Measurements from ENCODE around the gene KIF13A.
"Not testable (repeated sequence)": the region's sequence is repeated elsewhere in the genome, so short reads cannot be mapped to it uniquely, and the experiment has no call there.

Gene KIF13A

DNA sequence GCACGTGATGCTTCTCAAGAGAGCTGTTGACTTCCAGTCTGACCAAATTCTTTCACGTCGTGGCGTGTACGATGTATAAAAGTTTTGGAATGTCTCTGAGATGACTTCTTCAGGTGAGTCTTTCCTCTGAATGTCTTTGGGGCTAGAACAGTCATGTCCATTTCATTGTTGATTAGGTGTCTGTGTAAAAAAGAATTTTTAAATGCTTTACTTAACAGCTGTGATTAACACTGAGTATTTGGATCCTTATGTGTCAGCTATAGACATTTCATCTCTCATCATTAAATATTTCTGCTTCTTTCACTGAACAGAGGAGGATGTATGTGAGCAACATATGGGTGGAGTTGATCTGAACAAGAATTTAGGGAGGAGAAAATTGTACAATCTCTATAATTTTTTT lies 29.3 kb upstream of the KIF13A start:
- TF ChIP-seq, protein P1, sequence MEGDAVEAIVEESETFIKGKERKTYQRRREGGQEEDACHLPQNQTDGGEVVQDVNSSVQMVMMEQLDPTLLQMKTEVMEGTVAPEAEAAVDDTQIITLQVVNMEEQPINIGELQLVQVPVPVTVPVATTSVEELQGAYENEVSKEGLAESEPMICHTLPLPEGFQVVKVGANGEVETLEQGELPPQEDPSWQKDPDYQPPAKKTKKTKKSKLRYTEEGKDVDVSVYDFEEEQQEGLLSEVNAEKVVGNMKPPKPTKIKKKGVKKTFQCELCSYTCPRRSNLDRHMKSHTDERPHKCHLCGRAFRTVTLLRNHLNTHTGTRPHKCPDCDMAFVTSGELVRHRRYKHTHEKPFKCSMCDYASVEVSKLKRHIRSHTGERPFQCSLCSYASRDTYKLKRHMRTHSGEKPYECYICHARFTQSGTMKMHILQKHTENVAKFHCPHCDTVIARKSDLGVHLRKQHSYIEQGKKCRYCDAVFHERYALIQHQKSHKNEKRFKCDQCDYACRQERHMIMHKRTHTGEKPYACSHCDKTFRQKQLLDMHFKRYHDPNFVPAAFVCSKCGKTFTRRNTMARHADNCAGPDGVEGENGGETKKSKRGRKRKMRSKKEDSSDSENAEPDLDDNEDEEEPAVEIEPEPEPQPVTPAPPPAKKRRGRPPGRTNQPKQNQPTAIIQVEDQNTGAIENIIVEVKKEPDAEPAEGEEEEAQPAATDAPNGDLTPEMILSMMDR (conservative IDR thresholded peaks at IDR 0.05; ENCODE audit: low read depth, low read length), result no peak
- no peak for DNase-seq (ENCODE audit: low read depth)
- H3K4me3 ChIP-seq (ENCODE audit: low read length), result no peak overlapping the region

DNA sequence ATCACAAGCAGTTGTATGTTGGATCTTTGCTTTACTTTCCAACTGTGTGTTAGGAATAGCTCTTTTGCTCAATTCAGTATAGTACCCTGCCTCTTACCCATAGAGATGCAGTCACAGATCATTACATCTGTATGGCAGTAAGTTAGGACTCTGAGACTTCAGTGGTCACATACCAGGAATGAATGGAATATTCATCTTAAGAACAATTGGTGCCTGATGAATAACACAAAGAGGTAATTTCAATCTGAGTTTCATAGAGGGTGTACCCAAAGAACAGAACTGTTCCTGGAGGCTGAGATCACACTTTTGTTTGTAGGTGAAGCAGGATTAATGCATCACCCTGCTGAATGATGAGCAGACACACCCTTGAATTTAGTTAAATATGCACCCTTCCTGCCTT lies 28.7 kb upstream of the KIF13A start:
- TF ChIP-seq, protein P1 (conservative IDR thresholded peaks at IDR 0.05; ENCODE audit: low read depth, low read length), result no peak
- no peak overlapping the region for H3K4me3 ChIP-seq (ENCODE audit: low read length)
- DNase-seq (ENCODE audit: low read depth), result no peak

DNA sequence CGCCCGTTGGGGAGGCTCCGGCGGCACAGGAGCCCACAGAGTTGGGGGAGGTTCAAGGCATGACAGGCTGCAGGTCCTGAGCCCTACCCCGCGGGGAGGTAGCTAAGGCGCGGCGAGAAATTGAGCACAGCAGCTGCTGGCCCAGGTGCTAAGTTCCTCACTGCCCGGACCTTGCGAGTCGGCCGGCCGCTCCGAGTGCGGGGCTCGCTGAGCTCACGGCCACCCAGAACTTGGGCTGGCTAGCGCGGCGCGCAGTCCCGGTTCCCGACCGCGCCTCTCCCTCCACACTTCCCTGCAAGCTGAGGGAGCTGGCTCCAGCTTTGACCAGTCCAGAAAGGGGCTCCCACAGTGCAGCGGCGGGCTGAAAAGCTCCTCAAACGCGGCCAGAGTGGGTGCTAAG lies 23.9 kb upstream of the KIF13A start:
- DNase-seq (ENCODE audit: low read depth), result no peak
- TF ChIP-seq, protein P1 (conservative IDR thresholded peaks at IDR 0.05; ENCODE audit: low read depth, low read length), result no peak
- H3K4me3 ChIP-seq (ENCODE audit: low read length), result no peak overlapping the region

DNA sequence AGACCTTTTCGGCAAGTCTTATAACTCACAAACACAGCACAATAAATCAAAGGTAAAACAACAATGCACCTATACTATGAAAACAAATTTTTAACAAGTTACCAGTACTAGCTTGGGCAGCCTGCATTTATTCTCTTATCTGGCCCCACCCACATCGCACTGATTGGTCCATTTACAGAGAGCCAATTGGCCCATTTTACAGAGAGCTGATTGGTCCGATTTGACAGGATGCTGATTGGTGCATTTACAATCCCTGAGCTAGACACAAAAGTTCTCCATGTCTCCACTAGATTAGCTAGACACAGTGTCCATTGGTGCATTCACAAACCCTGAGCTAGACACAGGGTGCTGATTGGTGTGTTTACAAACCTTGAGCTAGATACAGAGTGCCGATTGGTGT lies 23.1 kb upstream of the KIF13A start:
- not testable (repeated sequence) for DNase-seq (ENCODE audit: low read depth); H3K4me3 ChIP-seq (ENCODE audit: low read length)

DNA sequence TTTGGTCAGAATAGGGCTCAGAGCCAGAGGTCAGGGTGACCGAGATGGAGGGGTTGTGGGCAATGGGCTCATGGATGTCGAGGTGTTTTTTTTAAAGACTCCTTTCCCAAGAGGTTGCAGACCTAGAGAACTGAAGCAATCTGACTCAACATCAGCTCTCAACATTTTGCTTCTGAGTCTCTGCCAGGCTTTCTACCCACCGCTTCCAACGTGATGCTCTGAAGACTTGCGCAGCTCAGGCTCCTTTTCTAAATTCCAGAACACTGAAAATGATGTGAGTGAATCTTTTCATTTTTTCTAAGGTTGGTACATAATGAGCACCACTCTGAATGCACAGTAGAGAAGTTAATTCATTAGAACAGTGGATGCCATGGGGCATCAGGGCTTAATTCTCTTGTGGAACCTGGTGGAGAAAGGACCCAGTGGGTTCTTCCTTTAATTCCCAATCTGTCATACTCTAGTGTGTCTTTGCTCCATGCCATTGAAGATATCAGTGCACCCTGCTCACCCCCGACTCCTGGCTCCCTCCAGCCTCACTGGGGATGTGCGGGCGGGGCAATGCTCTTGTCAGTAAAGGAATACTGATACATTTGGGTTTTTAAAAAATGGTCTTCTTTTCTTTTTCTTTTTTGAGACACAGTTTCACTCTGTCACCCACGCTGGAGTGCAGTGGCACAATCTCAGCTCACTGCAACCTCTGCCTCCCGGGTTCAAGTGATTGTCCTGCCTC lies 17.0 kb upstream of the KIF13A start:
- TF ChIP-seq, protein P1 (conservative IDR thresholded peaks at IDR 0.05; ENCODE audit: low read depth, low read length), result no peak
- no peak overlapping the region for H3K4me3 ChIP-seq (ENCODE audit: low read length)
- DNase-seq (ENCODE audit: low read depth), result no peak

DNA sequence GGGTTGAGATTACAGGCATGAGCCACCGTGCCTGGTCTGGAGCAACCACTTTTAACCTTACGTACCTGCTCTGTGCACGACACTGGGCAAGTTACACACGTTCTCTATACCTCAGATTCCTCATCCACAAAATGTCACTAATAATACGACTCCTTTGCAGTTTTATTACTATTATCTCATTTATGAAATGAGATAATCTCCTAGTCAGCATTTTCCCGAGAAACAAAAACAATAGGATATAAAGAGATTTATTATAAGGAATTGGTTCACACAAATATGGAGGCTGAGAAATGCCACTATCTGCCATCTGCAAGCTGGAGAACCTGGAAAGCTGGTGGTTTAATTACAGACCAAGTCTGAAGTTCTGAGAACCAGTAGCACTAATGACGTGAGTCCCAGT lies 12.0 kb upstream of the KIF13A start:
- DNase-seq (ENCODE audit: low read depth), result no peak
- no peak overlapping the region for H3K4me3 ChIP-seq (ENCODE audit: low read length)
- TF ChIP-seq, protein P1 (conservative IDR thresholded peaks at IDR 0.05; ENCODE audit: low read depth, low read length), result no peak

DNA sequence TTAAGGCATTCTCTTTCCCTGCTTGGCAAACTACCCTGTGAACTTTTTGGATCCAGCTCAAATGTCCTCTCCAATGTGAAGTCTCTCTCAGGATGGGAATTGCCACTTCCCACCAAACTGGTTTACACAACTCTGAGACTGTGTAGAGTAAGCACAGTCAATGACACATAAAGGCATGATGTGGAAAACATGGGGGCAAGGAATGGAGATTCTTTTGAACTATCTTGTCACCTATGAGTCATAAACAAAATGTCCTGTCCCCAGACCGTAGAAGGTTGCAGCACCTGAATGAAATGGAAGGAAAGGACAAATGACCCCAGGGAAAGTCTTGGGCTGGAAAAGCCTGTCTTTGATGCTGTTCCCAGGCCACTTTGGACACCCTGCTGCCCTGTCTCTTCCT lies 11.0 kb upstream of the KIF13A start:
- TF ChIP-seq, protein P1 (conservative IDR thresholded peaks at IDR 0.05; ENCODE audit: low read depth, low read length), result no peak
- no peak overlapping the region for H3K4me3 ChIP-seq (ENCODE audit: low read length)
- DNase-seq (ENCODE audit: low read depth), result no peak
